COLO668 (cell line): ENCODE data around the gene ZNF280A.
"Not testable (repeated sequence)": the region's sequence is repeated elsewhere in the genome, so short reads cannot be mapped to it uniquely, and the experiment has no call there.

ENCODE experiments used
- DNase-seq: peaks from one replicate; lab custom pipeline; 2025; ENCODE audit not compliant: unreplicated experiment; lab: John Stamatoyannopoulos, UW

ZNF280A gene

GRCh38 chr22:22471104-22471503 lies 49.0 kb downstream of the ZNF280A start:
- DNase-seq, result not testable (repeated sequence)

DNA sequence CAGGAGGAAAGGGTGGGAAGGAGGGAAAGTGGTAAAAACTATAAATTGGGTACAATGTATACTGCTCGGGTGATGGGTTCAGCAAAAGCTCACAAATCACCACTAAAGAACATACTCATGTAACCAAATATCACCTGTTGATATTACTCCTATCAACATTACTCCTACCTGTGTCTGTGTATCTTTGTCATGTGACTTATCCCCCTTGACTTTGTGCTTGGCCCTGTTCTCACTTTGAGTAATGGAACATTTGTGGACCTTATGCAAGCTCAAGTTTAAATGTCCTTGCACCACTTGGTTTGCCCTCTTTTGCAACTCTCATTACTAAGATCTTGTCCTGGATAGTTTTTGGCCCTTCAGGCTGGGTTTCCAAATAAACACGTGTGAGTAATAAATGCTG lies 50.5 kb downstream of the ZNF280A start:
- no peak for DNase-seq

- not testable (repeated sequence) for DNase-seq
Observed at GRCh38 chr22:22468794-22469469, 51.1 kb downstream of the ZNF280A start.

DNA sequence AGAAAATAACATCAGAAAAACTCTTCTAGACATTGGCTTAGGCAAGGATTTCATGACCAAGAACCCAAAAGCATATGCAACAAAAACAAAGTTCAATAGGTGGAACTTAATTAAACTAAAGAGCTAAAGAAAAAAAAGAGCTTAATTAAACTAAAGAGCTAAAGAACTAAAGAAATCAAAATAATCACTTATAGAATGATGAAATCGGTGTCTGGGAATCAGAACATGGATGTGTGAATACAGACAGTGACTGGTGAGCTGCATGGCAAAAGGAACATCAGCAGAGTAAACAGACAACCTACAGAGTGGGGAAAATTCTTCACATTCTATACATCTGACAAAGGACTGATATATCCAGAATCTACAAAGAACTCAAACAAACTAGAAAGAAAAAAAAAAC lies 53.0 kb downstream of the ZNF280A start:
- DNase-seq, result no peak

- DNase-seq, result no peak
Observed at GRCh38 chr22:22465782-22466181, 54.3 kb downstream of the ZNF280A start.

DNA sequence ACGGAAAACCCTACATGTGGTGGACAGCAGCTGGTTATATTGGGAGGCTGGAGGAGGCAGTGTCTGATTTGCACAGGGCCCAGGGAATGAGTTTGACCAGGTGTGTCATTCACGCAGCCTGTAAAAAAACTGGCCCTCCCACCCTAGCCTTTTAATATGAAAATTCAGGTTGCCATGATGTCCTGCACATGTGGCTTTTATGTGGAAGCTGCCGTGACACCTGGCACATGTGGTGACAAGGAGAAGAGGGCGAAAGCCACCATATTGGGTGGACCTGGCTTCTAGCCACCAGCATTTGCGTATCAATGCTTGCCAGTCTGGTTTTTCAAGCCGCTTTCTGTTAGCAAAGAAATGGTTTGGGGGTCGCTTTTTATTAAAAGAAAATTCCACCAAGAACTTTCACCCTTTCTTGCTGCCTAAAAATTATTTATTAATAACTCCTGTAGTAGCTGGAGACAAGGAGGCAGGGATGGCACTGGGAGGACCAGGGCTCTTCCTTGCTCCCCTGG lies 54.9 kb downstream of the ZNF280A start:
- DNase-seq, result no peak

- DNase-seq, result no peak
Observed at GRCh38 chr22:22464541-22465054, 55.5 kb downstream of the ZNF280A start.

DNA sequence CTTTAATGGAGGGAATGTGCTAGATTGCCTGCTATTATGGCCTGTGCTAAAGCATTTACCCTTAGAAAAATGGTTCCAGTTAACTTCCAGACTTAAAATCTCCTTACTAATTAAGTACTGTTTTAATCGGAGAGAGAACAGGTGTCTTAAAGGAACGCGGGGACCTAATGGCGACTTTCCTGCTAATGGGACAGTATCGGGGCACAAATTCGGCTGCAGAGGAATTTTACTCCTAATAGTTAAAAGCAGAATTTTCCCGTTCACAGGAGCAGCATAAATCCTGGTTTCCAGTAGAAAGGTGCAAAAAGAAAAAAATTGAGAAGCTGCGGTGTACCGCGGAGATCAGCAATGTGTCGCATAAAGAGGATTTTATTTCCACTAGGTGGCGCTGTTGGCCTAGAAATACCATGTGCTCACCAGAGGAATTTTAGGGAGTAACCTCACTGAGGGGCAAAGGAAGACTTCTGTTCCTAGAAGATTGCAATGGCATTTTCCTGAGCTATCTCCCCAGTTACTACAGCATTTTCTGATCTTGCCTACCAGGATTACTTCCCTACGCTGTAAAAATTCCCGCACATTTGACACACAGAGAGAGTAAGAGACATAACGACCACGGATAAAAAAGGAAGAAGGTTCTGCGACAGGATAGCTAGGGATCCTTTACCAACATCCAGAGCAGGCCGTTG lies 56.1 kb downstream of the ZNF280A start:
- peak; percentile 56 for DNase-seq
